Endodermal cell (in vitro differentiated cells): Measurements from ENCODE around the gene CISD2. TPM values are rescaled to one million over a fixed set of nuclear protein-coding genes. Genes with fewer than 3 reads are reported as not detected.

Experiments
- DNase-seq: peaks from one replicate; pipeline ENCODE4 v3.0.0-alpha.2; 2017
- H3K27ac ChIP-seq: 2 replicates; pipeline ENCODE4 v1.5.1; 2013; ENCODE audit warnings: mild to moderate bottlenecking, low read depth, low read length, moderate library complexity
- H3K27me3 ChIP-seq: 2 replicates; pipeline ENCODE4 v1.6.1; 2013; ENCODE audit warnings: mild to moderate bottlenecking, low read length, moderate library complexity; ENCODE audit not compliant: insufficient read depth, control insufficient read depth, poor library complexity, severe bottlenecking
- H3K36me3 ChIP-seq: 2 replicates; pipeline ENCODE4 v1.7.0; 2013; ENCODE audit warnings: mild to moderate bottlenecking, low read length, moderate library complexity; ENCODE audit not compliant: control insufficient read depth, insufficient read depth
- H3K4me1 ChIP-seq: one replicate; pipeline ENCODE4 v1.7.0; 2013; ENCODE audit warnings: low read length; ENCODE audit not compliant: control insufficient read depth, insufficient read depth
- H3K4me3 ChIP-seq: 2 replicates; pipeline ENCODE4 v1.5.1; 2013; ENCODE audit warnings: mild to moderate bottlenecking, low read length, moderate library complexity
- H3K9ac ChIP-seq: 2 replicates; pipeline ENCODE4 v1.6.1; 2013; ENCODE audit warnings: mild to moderate bottlenecking, low read length, moderate library complexity; ENCODE audit not compliant: poor library complexity, severe bottlenecking; ENCODE audit errors: extremely low read depth
- H3K9me3 ChIP-seq: 2 replicates; pipeline ENCODE4 v1.6.1; 2013; ENCODE audit warnings: mild to moderate bottlenecking, low read length, moderate library complexity; ENCODE audit not compliant: control insufficient read depth
- H3K27ac Mint-ChIP-seq: 2 replicates; pipeline ENCODE4 v1.8.0; 2020; ENCODE audit warnings: mixed read lengths
- H3K27me3 Mint-ChIP-seq: 2 replicates; pipeline ENCODE4 v1.8.0; 2021; ENCODE audit warnings: mild to moderate bottlenecking, mixed read lengths; ENCODE audit not compliant: insufficient read depth
- H3K36me3 Mint-ChIP-seq: 2 replicates; pipeline ENCODE4 v1.8.0; 2020; ENCODE audit warnings: low read depth, mixed read lengths
- H3K4me1 Mint-ChIP-seq: 2 replicates; pipeline ENCODE4 v1.8.0; 2020; ENCODE audit warnings: mixed read lengths
- H3K4me3 Mint-ChIP-seq: 2 replicates; pipeline ENCODE4 v1.8.0; 2020; ENCODE audit warnings: mild to moderate bottlenecking, moderate library complexity, mixed read lengths
- H3K9me3 Mint-ChIP-seq: 2 replicates; pipeline ENCODE4 v1.8.0; 2020; ENCODE audit warnings: mild to moderate bottlenecking, mixed read lengths
- CTCF ChIP-seq: fragments of 200-600 bp; sonication (generic); conservative IDR thresholded peaks from 2 replicates; pipeline ENCODE4 v1.5.0; 2021; ENCODE audit warnings: antibody characterized with exemption, mild to moderate bottlenecking
- WGBS, 2 experiments: methylation state at CpG; one replicate each; pipeline versions ENCODE4 v1.1.5 to v1.1.7; 2013; ENCODE audit warnings: missing lambda C conversion rate in 2 of 2, mixed read lengths in 1 of 2; ENCODE audit not compliant: insufficient coverage in 1 of 2, insufficient read length in 1 of 2; 5-methylcytosine and 5-hydroxymethylcytosine counted together
- total RNA-seq, 2 donors: library from RNA; stranded (reverse); fragmentation: NEBNext Ultra II Directional in 1 of 2; extraction: Animal tissue kit (Norgen Biotek cat#: 25700) in 1 of 2; gene quantifications; 2 replicates in 1 of 2; 3 replicates in 1 of 2; pipeline ENCODE4 v1.2.1, GENCODE V29; 2021

Gene CISD2
- total RNA-seq, 2 donors from 2014 or later: 36.9 to 38.5 TPM

- Histone ChIP-seq H3K27me3 (no peaks in the 10 kb centered on the region), H3K9ac (no peak overlapping the region), H3K4me3 (no peak overlapping the region), H3K4me1 (no peaks in the 10 kb centered on the region), H3K36me3 (no peaks in the 10 kb centered on the region), H3K9me3 (no peaks in the 10 kb centered on the region), H3K27ac (no peak overlapping the region)
- Mint-ChIP-seq H3K36me3 (peaks cover 2% of the 10 kb centered on the region), H3K4me3 (no peak overlapping the region), H3K9me3 (no peaks in the 10 kb centered on the region), H3K4me1 (no peaks in the 10 kb centered on the region), H3K27ac (no peak overlapping the region), H3K27me3 (no peaks in the 10 kb centered on the region)
- no peak for TF ChIP-seq CTCF
- WGBS, 2 experiments: 95 to 97% methylated on average over 7 to 8 of the region's 8 CpGs
- no peak for DNase-seq
Measured at GRCh38 chr4:102847687-102848086, 21.1 kb upstream of the CISD2 start.

GRCh38 chr4:102849579-102850104 lies 19.1 kb upstream of the CISD2 start:
- Histone ChIP-seq H3K9me3 (no peaks in the 10 kb centered on the region), H3K36me3 (no peaks in the 10 kb centered on the region), H3K4me3 (no peak overlapping the region), H3K27me3 (no peaks in the 10 kb centered on the region), H3K27ac (no peak overlapping the region), H3K9ac (no peak overlapping the region), H3K4me1 (no peaks in the 10 kb centered on the region)
- 87% methylated on average over 3 of the region's 3 CpGs for WGBS, 2 experiments
- H3K4me3 Mint-ChIP-seq: no peak overlapping the region
- H3K9me3 Mint-ChIP-seq: no peaks in the 10 kb centered on the region
- H3K27me3 Mint-ChIP-seq: no peaks in the 10 kb centered on the region
- DNase-seq: no peak
- TF ChIP-seq CTCF: no peak
- H3K27ac Mint-ChIP-seq: no peak overlapping the region
- H3K4me1 Mint-ChIP-seq: no peaks in the 10 kb centered on the region
- H3K36me3 Mint-ChIP-seq: peaks cover 2% of the 10 kb centered on the region

- Mint-ChIP-seq H3K4me1 (no peaks in the 10 kb centered on the region), H3K9me3 (no peaks in the 10 kb centered on the region), H3K36me3 (peaks cover 2% of the 10 kb centered on the region), H3K27me3 (no peaks in the 10 kb centered on the region), H3K4me3 (no peak overlapping the region), H3K27ac (no peak overlapping the region)
- Histone ChIP-seq H3K36me3 (no peaks in the 10 kb centered on the region), H3K27ac (no peak overlapping the region), H3K27me3 (no peaks in the 10 kb centered on the region), H3K9ac (no peak overlapping the region), H3K4me1 (no peaks in the 10 kb centered on the region), H3K4me3 (no peak overlapping the region), H3K9me3 (no peaks in the 10 kb centered on the region)
- WGBS, 2 experiments: no CpG with 5 or more reads among the region's 2 CpGs
- no peak for TF ChIP-seq CTCF
- no peak for DNase-seq
Measured at GRCh38 chr4:102850370-102850769, 18.4 kb upstream of the CISD2 start.
